EL (cell line): ENCODE data around the gene GTF3C5.
A peak's percentile ranks its signal among the peaks of the same experiment; 100 is the strongest.

Experiments
- DNase-seq: peaks from one replicate; pipeline ENCODE4 v3.0.0-alpha.2; 2016

GTF3C5 gene

GRCh38 chr9:133094842-133095393 is 64.1 kb downstream of the GTF3C5 start:
- DNase-seq: no peak

GRCh38 chr9:133098104-133098754 is 67.4 kb downstream of the GTF3C5 start:
- no peak for DNase-seq

GRCh38 chr9:133098871-133099270 is 68.1 kb downstream of the GTF3C5 start:
- no peak for DNase-seq

- DNase-seq: no peak
Measured at GRCh38 chr9:133099726-133100505, 69.1 kb downstream of the GTF3C5 start.

- no peak for DNase-seq
Measured at GRCh38 chr9:133100506-133101355, 69.9 kb downstream of the GTF3C5 start.

- no peak for DNase-seq
Measured at GRCh38 chr9:133101356-133102189, 70.8 kb downstream of the GTF3C5 start.

GRCh38 chr9:133102190-133103021 is 71.6 kb downstream of the GTF3C5 start:
- no peak for DNase-seq

GRCh38 chr9:133103183-133103986 is 72.6 kb downstream of the GTF3C5 start:
- DNase-seq: peak; percentile 49

- DNase-seq: no peak
Measured at GRCh38 chr9:133103987-133104505, 73.2 kb downstream of the GTF3C5 start.

GRCh38 chr9:133104718-133105460 is 74.1 kb downstream of the GTF3C5 start:
- no peak for DNase-seq

GRCh38 chr9:133105461-133105770 is 74.6 kb downstream of the GTF3C5 start:
- no peak for DNase-seq

GRCh38 chr9:133106511-133107244 is 75.9 kb downstream of the GTF3C5 start:
- no peak for DNase-seq

GRCh38 chr9:133107245-133107722 is 76.5 kb downstream of the GTF3C5 start:
- DNase-seq: no peak
